Thoracic aorta (tissue), 2 donors: ENCODE results near the gene RAB25. TPM values are rescaled to one million over a fixed set of nuclear protein-coding genes. Genes with fewer than 3 reads are reported as not detected.
A peak's percentile ranks its signal among the peaks of the same experiment; 100 is the strongest.

Experiments
- ATAC-seq: fragments of 150-250 bp; one replicate; pipeline ENCODE4 v1.8.0; 2017; ENCODE audit warnings: low read depth; ENCODE audit not compliant: insufficient number of reproducible peaks, low FRiP score
- DNase-seq: peaks from one replicate; pipeline ENCODE4 v3.0.0-alpha.2; 2020; ENCODE audit warnings: low spot score
- H3K27ac ChIP-seq, 2 donors: fragments of 200-600 bp; sonication (generic); 1 replicate in 1 of 2; 2 replicates in 1 of 2; pipeline ENCODE4 v1.5.1; 2016; ENCODE audit warnings: mild to moderate bottlenecking in 2 of 2, moderate library complexity in 2 of 2
- H3K27me3 ChIP-seq: fragments of 200-600 bp; sonication (generic); replicated peaks from 2 replicates; pipeline ENCODE4 v1.6.0; 2016; ENCODE audit warnings: mild to moderate bottlenecking; ENCODE audit not compliant: insufficient read depth
- H3K36me3 ChIP-seq: fragments of 200-600 bp; sonication (generic); one replicate; pipeline ENCODE4 v1.5.1; 2016
- H3K4me1 ChIP-seq, 2 donors: fragments of 200-600 bp; sonication (generic); 1 replicate in 1 of 2; 2 replicates in 1 of 2; pipeline versions ENCODE4 v1.5.1 to v1.6.0; 2016; ENCODE audit warnings: low read depth in 2 of 2, mild to moderate bottlenecking in 1 of 2; ENCODE audit not compliant: control insufficient read depth in 1 of 2
- H3K4me3 ChIP-seq: fragments of 200-600 bp; sonication (generic); 2 replicates; pipeline ENCODE4 v1.5.1; 2016; ENCODE audit warnings: mild to moderate bottlenecking
- H3K9me3 ChIP-seq: fragments of 200-600 bp; sonication (generic); 2 replicates; pipeline ENCODE4 v1.5.1; 2016
- CTCF ChIP-seq: fragments of 200-600 bp; sonication (generic); IDR thresholded peaks from one replicate; pipeline ENCODE4 v1.5.1; 2019; ENCODE audit warnings: antibody characterized with exemption
- total RNA-seq, 2 donors: library from RNA; depleted of rRNA; stranded (reverse); fragments of >200 nt; gene quantifications; one replicate each; pipeline versions ENCODE4 v1.1.0 to v1.2.3, GENCODE V29; 2016

The RAB25 gene
- total RNA-seq, 2 donors from 2014 or later = not detected

GRCh38 chr1:156055281-156056048 lies 5.5 kb upstream of the RAB25 start:
- ATAC-seq (no peak), DNase-seq (peak; percentile 27)
- Histone ChIP-seq H3K9me3 (no peaks in the 10 kb centered on the region), H3K36me3 (peaks cover 6% of the 10 kb centered on the region), H3K27ac (peak overlapping the region; percentile 77 to 85), H3K4me1 (peaks cover 8 to 16% of the 10 kb centered on the region in 2 donors), H3K27me3 (no peaks in the 10 kb centered on the region), H3K4me3 (peak overlapping the region; percentile 88)
- no peak for TF ChIP-seq CTCF

- Histone ChIP-seq H3K4me1 (peaks cover 8 to 16% of the 10 kb centered on the region in 2 donors), H3K4me3 (no peak overlapping the region), H3K36me3 (peaks cover 6% of the 10 kb centered on the region), H3K27me3 (no peaks in the 10 kb centered on the region), H3K27ac (no peak overlapping the region), H3K9me3 (no peaks in the 10 kb centered on the region)
- ATAC-seq (no peak), DNase-seq (no peak)
- TF ChIP-seq CTCF = no peak
Measured at GRCh38 chr1:156056326-156056849, 4.6 kb upstream of the RAB25 start.

- no peak overlapping the region for H3K4me3 ChIP-seq
- no peaks in the 10 kb centered on the region for H3K4me1 ChIP-seq
- peaks cover 6% of the 10 kb centered on the region for H3K36me3 ChIP-seq
- DNase-seq (no peak), ATAC-seq (no peak)
- H3K9me3 ChIP-seq = no peaks in the 10 kb centered on the region
- TF ChIP-seq CTCF = no peak
- H3K27ac ChIP-seq = no peak overlapping the region
- H3K27me3 ChIP-seq = no peaks in the 10 kb centered on the region
Measured at GRCh38 chr1:156062189-156062588, 1.2 kb downstream of the RAB25 start.

- H3K27ac ChIP-seq = no peak overlapping the region
- H3K4me1 ChIP-seq = no peaks in the 10 kb centered on the region
- no peaks in the 10 kb centered on the region for H3K27me3 ChIP-seq
- H3K4me3 ChIP-seq = no peak overlapping the region
- H3K9me3 ChIP-seq = no peaks in the 10 kb centered on the region
- ATAC-seq (no peak), DNase-seq (no peak)
- no peaks in the 10 kb centered on the region for H3K36me3 ChIP-seq
- no peak for TF ChIP-seq CTCF
Measured at GRCh38 chr1:156063997-156064285, 3.0 kb downstream of the RAB25 start.

- H3K9me3 ChIP-seq = no peaks in the 10 kb centered on the region
- no peak overlapping the region for H3K4me3 ChIP-seq
- no peaks in the 10 kb centered on the region for H3K4me1 ChIP-seq
- no peak for ATAC-seq
- no peaks in the 10 kb centered on the region for H3K36me3 ChIP-seq
- no peak for TF ChIP-seq CTCF
- no peak overlapping the region for H3K27ac ChIP-seq
- no peaks in the 10 kb centered on the region for H3K27me3 ChIP-seq
- no peak for DNase-seq
Measured at GRCh38 chr1:156064615-156065014, 3.7 kb downstream of the RAB25 start.
